ENCODE results near the gene MYO1H.

DNA sequence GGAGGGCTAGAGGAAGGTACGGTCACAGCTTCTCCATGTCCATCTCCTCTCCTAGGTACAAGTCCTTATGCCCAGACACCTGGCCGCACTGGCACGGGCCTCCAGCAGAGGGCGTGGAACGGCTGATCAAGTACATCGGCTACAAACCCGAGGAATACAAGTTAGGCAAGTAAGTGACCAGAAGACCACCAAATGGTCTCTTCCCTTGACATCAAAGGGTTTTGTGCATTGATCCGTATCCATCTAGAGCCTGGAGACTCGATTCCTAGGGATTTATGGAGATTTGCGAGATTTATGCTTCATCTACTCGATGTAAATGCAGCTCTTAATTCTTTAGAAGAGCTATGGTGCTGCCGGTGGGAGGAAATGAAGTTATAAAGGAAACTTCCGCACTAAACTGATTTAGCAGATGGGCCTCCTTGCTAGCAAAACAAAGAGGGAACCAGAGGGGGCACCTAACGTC lies 85.2 kb downstream of the MYO1H start:
- TF ChIP-seq, protein P1, sequence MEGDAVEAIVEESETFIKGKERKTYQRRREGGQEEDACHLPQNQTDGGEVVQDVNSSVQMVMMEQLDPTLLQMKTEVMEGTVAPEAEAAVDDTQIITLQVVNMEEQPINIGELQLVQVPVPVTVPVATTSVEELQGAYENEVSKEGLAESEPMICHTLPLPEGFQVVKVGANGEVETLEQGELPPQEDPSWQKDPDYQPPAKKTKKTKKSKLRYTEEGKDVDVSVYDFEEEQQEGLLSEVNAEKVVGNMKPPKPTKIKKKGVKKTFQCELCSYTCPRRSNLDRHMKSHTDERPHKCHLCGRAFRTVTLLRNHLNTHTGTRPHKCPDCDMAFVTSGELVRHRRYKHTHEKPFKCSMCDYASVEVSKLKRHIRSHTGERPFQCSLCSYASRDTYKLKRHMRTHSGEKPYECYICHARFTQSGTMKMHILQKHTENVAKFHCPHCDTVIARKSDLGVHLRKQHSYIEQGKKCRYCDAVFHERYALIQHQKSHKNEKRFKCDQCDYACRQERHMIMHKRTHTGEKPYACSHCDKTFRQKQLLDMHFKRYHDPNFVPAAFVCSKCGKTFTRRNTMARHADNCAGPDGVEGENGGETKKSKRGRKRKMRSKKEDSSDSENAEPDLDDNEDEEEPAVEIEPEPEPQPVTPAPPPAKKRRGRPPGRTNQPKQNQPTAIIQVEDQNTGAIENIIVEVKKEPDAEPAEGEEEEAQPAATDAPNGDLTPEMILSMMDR (conservative IDR thresholded peaks at IDR 0.05; ENCODE audit: low read depth in 2 of 2) = peak; percentile 84 to 90
- no peak for TF ChIP-seq POLR2AphosphoS5 (IDR thresholded peaks at IDR 0.05; ENCODE audit: low read depth)
- TF ChIP-seq EZH2 (IDR thresholded peaks at IDR 0.05; ENCODE audit: low read depth, unreplicated experiment) = no peak
- no peak for TF ChIP-seq EZH2phosphoT487 (IDR thresholded peaks at IDR 0.05; ENCODE audit: unreplicated experiment)
- TF ChIP-seq NANOG (IDR thresholded peaks at IDR 0.05; ENCODE audit: borderline replicate concordance) = no peak

Measured in GM23338 (cell line).